ENCODE results near the gene DGCR2. TPM values are rescaled to one million over a fixed set of nuclear protein-coding genes. Genes with fewer than 3 reads are reported as not detected.

DGCR2 gene
- total and polyA plus RNA-seq, 10 of the 15 experiments (the other 5 are each of a cell fraction or from before 2014, with no cell fraction given) = 0.19 to 28.4 (median 16.0) TPM

- ChIA-PET POLR2A (no interaction called here), SMC1A (ENCODE audit: uncharacterized antibody, unreplicated experiment) (no interaction called here), RAD21 (ENCODE audit: unreplicated experiment) (no interaction called here), CTCF (interaction anchor here (0.9 kb wide), 1 partner anchor 9 kb away, joined by 5 read pairs; the partner anchor contains the start of gene ESS2)
- FAIRE-seq (no peak), DNase-seq (ENCODE audit: low read depth, low spot score) (no peak), ATAC-seq (no peak)
- H3K4me3 ChIP-seq = no peak overlapping the region
- no peak overlapping the region for H3K4me2 ChIP-seq (ENCODE audit: control insufficient read depth, insufficient read depth)
- no peaks in the 10 kb centered on the region for H3K36me3 ChIP-seq (ENCODE audit: control insufficient read depth in 2 of 2, insufficient read depth in 2 of 2, low read length in 1 of 2)
- H2AFZ ChIP-seq (ENCODE audit: control insufficient read depth, low read depth, low read length) = no peak overlapping the region
- no peak overlapping the region for H3K9ac ChIP-seq (ENCODE audit: control insufficient read depth, insufficient read depth, low read length)
- no TSS peak for BruUV-seq (replicated peaks)
- in situ Hi-C loops (cut with MboI) (no loop called here), intact Hi-C loops (cut with micrococcal nuclease; ENCODE audit: unreplicated experiment) (no loop called here)
- H3K79me2 ChIP-seq (ENCODE audit: control insufficient read depth, insufficient read depth, low read length) = no peaks in the 10 kb centered on the region
- no peaks in the 10 kb centered on the region for H3K4me1 ChIP-seq (ENCODE audit: control insufficient read depth, insufficient read depth, low read length)
- H4K20me1 ChIP-seq (ENCODE audit: control insufficient read depth, insufficient read depth) = no peaks in the 10 kb centered on the region
- peaks cover 5 to 13% of the 10 kb centered on the region in 2 experiments for H3K27me3 ChIP-seq (replicated peaks in 1 of 2; ENCODE audit: control insufficient read depth in 2 of 2, insufficient read depth in 2 of 2, low read length in 1 of 2)
- no peaks in the 10 kb centered on the region for H3K9me3 ChIP-seq (replicated peaks; ENCODE audit: control insufficient read depth, insufficient read depth, low read length)
- 14% methylated on average over 11 of the region's 11 CpGs for WGBS (ENCODE audit: insufficient coverage, insufficient replicate concordance, low lambda C conversion rate, missing lambda C conversion rate)
- H3K27ac ChIP-seq (ENCODE audit: control insufficient read depth, insufficient read depth) = no peak overlapping the region
- TF ChIP-seq MTA3 (IDR thresholded peaks at IDR 0.05; ENCODE audit: borderline replicate concordance, low read length) (no peak), SIX5 (IDR thresholded peaks at IDR 0.05; ENCODE audit: low read depth, low read length, severe bottlenecking) (no peak), SMARCA5 (IDR thresholded peaks at IDR 0.05) (no peak), BMI1 (IDR thresholded peaks at IDR 0.05; ENCODE audit: borderline replicate concordance) (no peak), PBX3 (IDR thresholded peaks at IDR 0.05; ENCODE audit: insufficient replicate concordance, low read depth, low read length) (no peak), HCFC1 (IDR thresholded peaks at IDR 0.05; ENCODE audit: low read length) (no peak), ELK1 (IDR thresholded peaks at IDR 0.05; ENCODE audit: low read depth, low read length) (no peak), TCF3 (IDR thresholded peaks at IDR 0.05; ENCODE audit: borderline replicate concordance, insufficient read depth, low read depth, low read length) (no peak), POLR2AphosphoS2 (IDR thresholded peaks at IDR 0.05; ENCODE audit: low read depth, low read length) (no peak), TAF1 (IDR thresholded peaks at IDR 0.05; ENCODE audit: borderline replicate concordance, low read depth, low read length) (no peak), SMAD5 (IDR thresholded peaks at IDR 0.05; ENCODE audit: low read depth) (no peak), ZBTB4 (CRISPR knock-in tag; IDR thresholded peaks at IDR 0.05) (no peak), FOXM1 (IDR thresholded peaks at IDR 0.05; ENCODE audit: low read depth, low read length) (no peak), CREM (IDR thresholded peaks at IDR 0.05; ENCODE audit: low read depth) (no peak), ZZZ3 (IDR thresholded peaks at IDR 0.05; ENCODE audit: control insufficient read depth, insufficient read length, low read depth) (no peak), ZNF384 (IDR thresholded peaks at IDR 0.05; ENCODE audit: borderline replicate concordance, low read depth, low read length) (no peak), PKNOX1 (IDR thresholded peaks at IDR 0.05) (no peak), DPF2 (IDR thresholded peaks at IDR 0.05) (no peak)
These were observed 31.0 kb upstream of the DGCR2 start for GRCh38 chr22:19152942-19153883.
